Mammary epithelial cell (primary cell): ENCODE data around the gene MAGI1.

Experiments used
- EZH2 ChIP-seq: IDR thresholded peaks from 2 replicates; pipeline ENCODE4 v1.6.1; 2012; ENCODE audit warnings: low read length, inconsistent platforms, borderline replicate concordance
- TF ChIP-seq, protein P1 (sequence below), 2 donors: IDR thresholded peaks in 1 of 2; conservative IDR thresholded peaks in 1 of 2; 2 replicates each; pipeline ENCODE4 v1.5.1; 2011 to 2012; ENCODE audit warnings: inconsistent platforms in 2 of 2, low read length in 2 of 2, mild to moderate bottlenecking in 2 of 2, control low read depth in 1 of 2, low read depth in 1 of 2; ENCODE audit not compliant: insufficient read depth in 1 of 2; ENCODE audit errors: extremely low read depth in 1 of 2

DNA sequence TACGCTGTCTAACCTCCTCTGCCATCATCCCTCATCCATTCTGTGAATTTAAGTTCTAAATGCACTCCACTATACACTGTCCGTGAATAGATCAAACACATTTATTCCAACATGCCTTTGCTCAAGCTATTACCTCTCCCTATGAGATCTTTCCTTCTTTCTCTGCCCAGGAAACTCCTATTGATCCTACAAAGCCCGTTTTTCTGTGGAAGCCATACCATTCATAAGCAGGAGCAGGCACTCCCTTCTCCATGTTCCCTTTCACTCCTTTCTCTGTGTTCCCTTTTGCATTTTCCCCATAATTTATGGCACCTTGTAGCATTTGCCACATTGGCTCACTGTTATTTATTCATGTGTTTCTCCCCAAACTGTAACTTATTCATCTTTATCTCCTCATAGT lies 501.6 kb downstream of the MAGI1 start:
- TF ChIP-seq EZH2: no peak
- TF ChIP-seq, protein P1, sequence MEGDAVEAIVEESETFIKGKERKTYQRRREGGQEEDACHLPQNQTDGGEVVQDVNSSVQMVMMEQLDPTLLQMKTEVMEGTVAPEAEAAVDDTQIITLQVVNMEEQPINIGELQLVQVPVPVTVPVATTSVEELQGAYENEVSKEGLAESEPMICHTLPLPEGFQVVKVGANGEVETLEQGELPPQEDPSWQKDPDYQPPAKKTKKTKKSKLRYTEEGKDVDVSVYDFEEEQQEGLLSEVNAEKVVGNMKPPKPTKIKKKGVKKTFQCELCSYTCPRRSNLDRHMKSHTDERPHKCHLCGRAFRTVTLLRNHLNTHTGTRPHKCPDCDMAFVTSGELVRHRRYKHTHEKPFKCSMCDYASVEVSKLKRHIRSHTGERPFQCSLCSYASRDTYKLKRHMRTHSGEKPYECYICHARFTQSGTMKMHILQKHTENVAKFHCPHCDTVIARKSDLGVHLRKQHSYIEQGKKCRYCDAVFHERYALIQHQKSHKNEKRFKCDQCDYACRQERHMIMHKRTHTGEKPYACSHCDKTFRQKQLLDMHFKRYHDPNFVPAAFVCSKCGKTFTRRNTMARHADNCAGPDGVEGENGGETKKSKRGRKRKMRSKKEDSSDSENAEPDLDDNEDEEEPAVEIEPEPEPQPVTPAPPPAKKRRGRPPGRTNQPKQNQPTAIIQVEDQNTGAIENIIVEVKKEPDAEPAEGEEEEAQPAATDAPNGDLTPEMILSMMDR (conservative IDR thresholded peaks at IDR 0.05 in 1 of 2, IDR thresholded peaks at IDR 0.05 in 1 of 2; ENCODE audit: extremely low read depth in 1 of 2, insufficient read depth in 1 of 2, low read depth in 1 of 2, low read length in 2 of 2): no peak
